ENCODE data around the gene AGPAT1.
"Not testable (repeated sequence)": the region's sequence is repeated elsewhere in the genome, so short reads cannot be mapped to it uniquely, and the experiment has no call there.

AGPAT1 gene, protein sequence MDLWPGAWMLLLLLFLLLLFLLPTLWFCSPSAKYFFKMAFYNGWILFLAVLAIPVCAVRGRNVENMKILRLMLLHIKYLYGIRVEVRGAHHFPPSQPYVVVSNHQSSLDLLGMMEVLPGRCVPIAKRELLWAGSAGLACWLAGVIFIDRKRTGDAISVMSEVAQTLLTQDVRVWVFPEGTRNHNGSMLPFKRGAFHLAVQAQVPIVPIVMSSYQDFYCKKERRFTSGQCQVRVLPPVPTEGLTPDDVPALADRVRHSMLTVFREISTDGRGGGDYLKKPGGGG

DNA sequence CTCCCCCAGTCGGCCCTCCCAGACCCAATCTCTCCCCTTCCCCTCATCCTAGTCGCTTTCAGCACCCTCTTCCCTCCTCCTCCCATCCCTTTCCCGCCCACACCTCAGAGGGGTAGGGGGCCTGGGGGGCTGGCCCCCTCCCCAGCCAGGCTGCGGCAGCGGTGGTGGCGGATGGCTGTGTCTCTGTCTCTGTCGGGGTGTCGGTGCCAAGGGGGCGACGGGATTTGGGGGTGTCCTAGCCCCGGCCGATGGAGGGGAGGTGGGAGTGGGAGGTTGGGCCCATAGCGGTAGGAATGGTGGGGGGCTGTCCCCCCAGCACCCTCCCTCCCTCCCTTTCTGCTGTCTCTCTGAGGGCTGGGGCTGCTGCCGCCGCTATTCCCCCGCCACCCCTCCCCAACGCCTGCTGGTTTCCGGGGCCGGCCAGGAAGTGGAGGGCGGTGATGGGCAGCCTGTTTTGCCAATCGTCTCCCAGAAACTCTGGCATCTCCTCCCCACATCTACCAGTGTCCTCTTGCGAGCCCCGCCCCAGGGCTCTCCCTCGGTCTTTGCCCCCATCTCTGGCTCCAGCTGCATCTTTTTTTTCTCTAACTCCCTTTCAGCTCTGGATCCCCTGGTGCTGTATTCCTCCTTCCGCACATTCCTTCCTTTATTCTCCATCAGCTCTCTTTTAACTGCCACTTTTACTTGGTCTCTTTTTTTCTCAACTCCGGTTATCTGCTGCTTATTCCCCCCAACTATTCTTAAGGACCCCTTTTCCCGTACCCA, at the start of gene AGPAT1:
AGPAT1 (minus strand) TSS at position 374 of the 765 bp plus-strand sequence. CDS start 4,588 bp downstream, outside the sequence.
- DNase-seq (ENCODE audit: insufficient read length, low spot score) = peak; percentile 97
- peak; percentile 84 for FAIRE-seq

DNA sequence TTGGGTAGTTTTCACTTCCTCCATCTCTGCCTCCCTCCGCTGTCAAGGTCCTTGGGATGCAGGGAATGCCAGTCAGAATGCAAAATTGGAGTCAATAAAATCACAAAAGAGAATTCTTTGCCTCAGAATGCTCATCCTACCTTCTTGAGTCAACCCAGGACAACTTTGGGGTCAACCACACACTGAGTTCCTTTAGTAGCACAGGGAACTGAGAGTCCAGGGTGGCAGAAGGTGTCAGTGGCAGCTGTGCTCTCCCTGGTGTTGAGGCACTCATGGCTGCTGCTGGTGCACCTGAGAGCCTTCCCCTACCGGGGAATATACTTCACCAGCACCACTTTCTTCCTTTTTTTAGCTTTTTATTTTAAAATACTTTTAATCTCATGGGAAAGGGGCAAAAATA, 48.8 kb upstream of the AGPAT1 start:
- FAIRE-seq = peak; percentile 49
- DNase-seq (ENCODE audit: insufficient read length, low spot score) = peak; percentile 25

DNA sequence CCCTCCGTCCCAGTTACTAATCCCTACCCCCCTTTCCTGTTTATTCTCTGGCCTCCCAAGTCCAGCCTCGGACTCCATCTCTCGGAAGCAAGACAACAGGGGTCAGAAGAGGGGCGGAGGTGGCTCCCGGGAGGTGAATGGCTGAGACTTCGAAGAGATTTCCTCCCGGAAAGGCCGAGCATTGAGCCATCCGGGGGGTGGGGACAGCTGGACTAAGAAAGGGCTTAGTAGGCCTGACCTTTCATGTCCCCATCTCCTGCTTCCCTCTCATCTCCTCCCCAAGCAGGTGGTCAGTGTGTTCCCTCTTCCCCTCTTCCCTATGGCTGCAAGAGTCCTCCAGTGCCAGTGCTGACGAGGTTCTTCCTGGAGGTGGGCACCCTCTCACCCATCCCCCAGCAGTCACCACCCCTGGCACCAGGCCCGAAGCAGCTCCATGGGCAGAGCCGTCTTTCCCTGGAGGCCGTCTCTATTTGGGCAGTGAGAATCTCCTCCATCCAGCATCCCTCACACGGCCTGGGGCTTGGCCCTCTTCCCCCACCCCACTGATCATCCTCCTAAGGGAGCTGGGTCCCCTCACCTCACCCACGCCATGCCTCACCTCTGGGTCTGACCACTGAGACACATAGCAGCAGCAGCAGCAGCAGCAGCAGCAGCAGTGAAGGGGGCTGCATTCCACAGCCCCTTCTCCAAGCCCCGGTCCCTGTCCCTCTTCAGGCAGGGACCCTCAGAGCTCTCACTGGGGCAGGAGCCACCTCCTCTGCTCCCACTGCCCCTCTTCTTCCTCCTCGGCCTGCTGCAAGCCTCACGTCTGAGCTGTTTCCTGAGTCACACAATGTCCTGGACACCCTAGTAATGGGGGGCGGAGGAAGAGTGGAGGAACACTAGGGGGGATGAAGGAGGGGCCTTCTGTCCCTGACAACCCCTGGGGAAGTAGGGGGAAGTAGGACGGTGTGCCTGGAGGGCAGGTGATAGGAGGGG, 47.7 kb upstream of the AGPAT1 start, which contains the start of gene NOTCH4:
NOTCH4 (minus strand) TSS at position 810 of the 978 bp plus-strand sequence; CDS start at position 671, 139 bp downstream.
- FAIRE-seq = no peak

DNA sequence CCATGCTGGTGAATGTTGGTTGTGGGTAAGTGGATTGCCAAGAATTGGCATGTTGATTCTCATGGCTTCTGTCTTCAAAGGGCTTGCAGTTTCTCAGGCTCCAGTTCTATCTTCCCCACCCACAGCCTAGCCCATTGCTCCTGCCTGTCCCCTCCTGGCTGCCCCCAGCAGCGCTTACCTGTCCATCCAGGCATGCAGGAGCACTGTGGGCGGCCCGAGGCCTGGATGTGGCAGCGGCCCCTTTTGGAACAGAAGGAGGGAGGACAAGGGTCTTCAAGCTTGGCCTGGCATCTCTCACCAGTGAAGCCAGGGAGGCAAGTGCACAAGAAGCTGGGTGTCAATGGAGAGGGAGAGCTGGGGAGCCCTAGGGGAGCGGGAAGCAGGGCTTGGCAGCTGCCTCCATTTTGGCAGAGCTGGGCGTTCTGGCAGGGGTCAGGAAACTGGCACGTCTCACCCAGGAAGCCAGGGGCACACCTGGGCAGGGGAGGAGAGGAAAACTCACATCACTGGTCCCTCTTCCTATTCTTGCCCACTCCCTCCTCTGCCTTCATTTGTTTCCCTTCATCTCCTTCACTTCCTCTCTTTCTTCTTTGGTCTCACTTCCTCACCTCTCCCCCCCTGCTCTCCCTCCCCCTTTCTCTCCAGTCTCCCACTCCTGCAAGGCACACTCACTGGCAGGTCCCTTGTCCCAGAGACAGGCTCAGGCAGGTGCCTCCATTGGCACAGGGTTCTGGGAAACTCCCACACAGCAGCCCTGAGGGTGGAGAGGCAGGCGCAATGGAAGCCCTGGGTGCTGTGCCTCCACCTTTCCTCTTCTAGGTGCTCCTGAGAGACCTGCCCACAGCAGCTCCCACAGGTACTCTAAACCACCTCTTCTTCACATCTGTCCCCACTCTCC, 46.7 kb upstream of the AGPAT1 start:
- DNase-seq (ENCODE audit: insufficient read length, low spot score) (no peak), FAIRE-seq (no peak)

More for the DNA sequence above, 47.7 kb upstream of the AGPAT1 start, which contains the start of gene NOTCH4:
- DNase-seq (ENCODE audit: insufficient read length, low spot score) = no peak

DNA sequence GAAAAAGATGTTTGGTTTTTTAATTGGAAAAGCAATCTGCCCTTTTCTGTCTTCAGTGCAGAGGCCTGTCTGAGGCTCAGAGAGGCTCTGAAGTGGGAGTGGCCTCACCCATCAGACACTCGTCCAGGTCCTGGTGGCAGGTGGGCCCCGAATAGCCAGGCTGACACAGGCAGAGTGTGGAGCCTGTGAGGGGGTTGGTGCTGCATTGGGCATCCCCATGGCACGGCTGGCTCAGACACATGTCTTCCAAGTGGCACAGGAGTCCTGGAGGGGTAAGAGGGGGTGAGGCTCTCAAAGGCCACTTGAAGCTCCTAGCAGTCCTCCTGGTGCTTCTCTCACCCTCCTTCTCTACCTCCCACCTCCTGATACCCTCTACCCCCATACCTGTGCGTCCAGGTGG, 44.1 kb upstream of the AGPAT1 start:
- FAIRE-seq = no peak

DNA sequence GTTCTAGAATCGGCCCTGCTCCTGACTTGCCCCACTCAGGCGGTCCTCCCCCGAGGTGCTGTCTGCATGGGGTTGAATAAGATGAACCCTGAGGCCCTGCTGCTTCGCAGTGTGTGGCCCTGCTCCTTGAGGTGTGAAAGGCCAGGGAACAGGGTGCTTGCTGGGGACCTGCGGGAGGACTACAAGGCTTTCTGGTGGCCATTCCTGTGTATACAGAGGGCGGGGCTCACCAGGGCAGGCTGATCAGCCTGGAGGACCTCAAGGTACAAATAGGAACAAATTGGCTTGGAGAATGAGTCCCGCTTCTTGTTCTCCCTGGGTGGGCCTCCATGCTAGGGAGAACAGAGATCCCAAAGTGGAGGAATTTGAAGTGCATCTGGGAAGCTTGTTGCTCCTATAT, 42.3 kb upstream of the AGPAT1 start:
- FAIRE-seq (no peak), DNase-seq (ENCODE audit: insufficient read length, low spot score) (no peak)

More for the DNA sequence above, 44.1 kb upstream of the AGPAT1 start:
- no peak for DNase-seq (ENCODE audit: insufficient read length, low spot score)

DNA sequence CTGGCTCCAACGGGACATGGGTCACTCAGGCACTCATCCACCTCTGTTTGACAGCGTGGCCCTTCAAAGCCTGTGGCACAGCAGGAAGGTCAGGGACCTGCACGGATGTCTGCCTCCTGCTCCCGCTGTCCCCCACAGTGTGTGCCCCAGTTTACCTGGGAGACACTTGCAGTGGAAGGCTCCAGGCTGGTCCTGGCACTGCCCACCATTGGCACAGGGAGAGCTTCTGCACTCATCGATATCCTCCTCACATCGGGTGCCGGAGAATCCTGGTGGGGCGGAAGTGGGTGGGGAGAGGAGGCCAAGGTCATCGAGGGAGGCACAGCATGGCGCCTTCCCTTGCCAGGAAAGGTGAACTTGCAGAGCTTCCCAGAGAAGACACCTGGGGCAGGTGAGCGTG, 41.1 kb upstream of the AGPAT1 start:
- FAIRE-seq (no peak), DNase-seq (ENCODE audit: insufficient read length, low spot score) (no peak)

DNA sequence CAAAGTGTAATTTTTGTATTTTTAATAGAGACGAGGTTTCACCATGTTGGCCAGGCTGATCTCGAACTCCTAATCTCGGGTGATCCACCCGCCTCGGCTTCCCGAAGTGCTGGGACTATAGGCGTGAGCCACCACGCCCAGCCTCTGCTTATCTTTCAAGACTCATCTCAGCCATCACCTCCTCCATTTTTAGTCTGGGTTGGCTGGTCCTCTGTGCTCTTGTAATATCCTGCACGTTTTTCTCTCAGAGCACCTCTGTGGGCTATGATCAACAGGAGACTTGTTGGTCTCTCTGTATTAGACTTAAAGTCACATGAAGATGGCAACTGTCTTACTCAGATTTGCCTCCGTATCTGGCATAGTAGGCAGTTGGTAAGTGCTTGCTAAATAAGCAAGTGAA, 40.4 kb upstream of the AGPAT1 start:
- FAIRE-seq (no peak), DNase-seq (ENCODE audit: insufficient read length, low spot score) (no peak)

DNA sequence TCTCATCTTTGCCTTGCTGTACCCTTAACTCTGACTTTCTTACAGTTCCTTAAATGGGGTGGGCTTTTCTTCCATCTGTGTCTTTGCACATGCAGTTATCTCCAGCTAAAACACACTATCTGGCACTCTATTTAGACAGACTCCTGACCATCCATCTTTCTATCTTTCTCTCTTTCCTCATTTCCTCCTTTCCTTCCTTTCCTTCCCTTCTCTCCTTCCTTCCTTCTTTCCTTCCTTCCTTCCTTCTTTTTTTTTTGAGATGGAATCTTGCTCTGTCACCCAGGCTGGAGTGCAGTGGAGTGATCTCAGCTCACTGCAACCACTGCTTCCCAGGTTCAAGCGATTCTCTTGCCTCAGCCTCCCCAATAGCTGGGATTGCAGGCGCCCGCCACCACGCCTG, 39.7 kb upstream of the AGPAT1 start:
- no peak for FAIRE-seq

DNA sequence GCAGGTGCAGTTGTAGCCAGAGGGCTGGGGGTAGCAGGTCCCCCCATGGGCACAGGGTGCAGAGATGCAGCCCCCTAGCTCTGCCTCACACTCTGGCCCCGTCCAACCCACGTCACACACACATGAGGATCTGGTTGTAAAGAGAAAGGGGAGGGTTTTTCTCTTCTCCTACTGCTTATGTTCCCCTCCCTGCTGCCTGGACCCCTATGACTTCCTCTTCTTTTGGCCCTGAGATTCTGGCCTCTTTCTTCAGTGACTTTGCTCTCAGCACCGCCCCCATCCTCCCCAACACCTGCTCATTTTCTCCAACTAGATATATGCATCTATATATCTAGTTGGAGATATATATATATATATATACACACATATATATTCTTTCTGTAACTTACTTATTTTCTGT, 38.2 kb upstream of the AGPAT1 start:
- FAIRE-seq (no peak), DNase-seq (ENCODE audit: insufficient read length, low spot score) (no peak)

More for the DNA sequence above, 39.7 kb upstream of the AGPAT1 start:
- no peak for DNase-seq (ENCODE audit: insufficient read length, low spot score)

DNA sequence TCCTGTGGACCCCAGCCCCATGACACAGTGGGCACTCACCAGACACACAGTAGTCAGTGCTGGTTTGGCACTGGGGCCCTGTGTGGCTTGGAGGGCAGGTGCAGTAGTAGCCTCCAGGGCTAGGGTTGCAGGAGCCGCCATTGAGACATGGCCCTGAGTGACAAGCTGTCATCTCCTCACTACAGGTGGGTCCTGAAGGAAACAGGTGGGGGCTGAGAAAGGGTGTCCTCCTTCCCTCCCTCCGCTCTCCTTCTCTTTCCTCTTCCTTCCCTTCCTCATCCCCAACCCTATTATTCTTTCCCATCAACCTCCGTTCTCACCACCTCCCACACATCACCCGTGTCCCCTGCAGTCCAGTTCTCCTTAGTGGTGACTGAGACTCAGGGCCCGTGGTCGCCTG, 37.8 kb upstream of the AGPAT1 start:
- no peak for FAIRE-seq
- DNase-seq (ENCODE audit: insufficient read length, low spot score) = no peak

DNA sequence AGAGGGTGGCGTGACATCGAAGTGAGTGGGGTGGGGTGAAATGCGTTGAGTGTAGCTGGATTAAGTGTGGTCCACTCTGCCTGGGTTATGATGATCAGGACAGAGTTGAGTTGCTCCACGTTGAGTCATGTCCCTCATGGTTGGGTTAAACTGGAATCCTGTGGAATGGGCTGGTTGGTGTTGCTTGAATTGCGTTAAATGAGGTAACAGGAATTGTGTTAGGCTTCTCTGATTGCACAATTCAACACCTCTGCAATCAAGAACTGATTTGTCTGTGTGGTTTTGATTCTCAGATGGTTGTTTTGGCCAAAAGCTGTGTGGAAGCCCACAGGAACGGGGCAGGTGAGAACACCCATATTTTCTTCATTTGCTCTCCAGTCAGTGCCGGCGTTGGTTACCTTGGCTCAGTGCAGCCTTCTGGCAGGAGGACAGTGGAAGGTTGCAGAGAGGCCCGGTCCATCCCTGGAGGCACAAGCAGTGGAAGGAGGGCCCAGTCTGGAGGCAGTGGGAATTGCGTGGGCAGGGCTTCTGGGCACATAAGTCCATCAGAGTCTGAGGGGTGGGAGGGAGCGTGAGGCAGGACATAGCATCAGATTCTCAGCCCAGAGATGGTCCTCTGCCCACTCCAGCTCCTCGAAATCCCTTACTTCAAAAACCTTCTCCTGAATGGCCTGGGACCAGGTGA, 36.3 kb upstream of the AGPAT1 start:
- DNase-seq (ENCODE audit: insufficient read length, low spot score) = no peak
- no peak for FAIRE-seq

DNA sequence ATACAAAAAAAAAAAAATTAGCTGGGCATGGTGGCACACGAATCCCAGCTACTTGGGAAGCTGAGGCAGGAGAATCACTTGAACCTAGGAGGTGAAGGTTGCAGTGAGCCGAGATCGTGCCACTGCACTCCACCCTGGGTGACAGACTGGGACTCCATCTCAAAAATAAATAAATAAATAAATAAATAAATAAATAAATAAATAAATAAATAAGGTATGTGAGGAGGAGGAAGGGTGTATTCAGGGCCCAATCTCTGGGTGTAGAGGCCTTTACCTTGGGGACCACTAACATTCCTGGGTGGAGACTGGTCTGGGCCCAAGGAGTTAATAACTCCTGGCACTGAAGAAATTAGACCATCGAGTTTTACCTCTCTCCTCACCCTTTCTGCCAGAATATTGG, 35.5 kb upstream of the AGPAT1 start:
- DNase-seq (ENCODE audit: insufficient read length, low spot score); FAIRE-seq: not testable (repeated sequence)

DNA sequence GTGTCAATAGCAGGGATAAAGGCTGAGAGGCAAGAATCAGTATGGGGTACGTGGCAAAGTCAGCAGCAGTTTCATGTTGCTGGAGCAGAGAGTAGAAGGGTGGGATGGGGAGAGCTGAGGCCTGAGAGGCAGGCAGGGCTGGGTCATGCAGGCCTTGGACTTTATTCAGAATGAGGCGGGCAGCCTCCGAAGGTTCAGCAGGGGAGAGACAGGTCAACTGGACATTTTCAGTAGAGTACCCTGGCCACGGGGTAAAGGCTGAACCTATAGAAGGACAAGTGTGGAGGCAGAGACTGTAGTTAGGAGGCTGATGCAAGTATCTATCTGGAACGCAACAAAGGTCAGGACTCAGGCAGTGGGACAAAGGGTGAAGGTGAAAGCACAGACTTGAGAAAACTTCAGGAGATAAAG, 34.3 kb upstream of the AGPAT1 start:
- DNase-seq (ENCODE audit: insufficient read length, low spot score) (no peak), FAIRE-seq (no peak)

DNA sequence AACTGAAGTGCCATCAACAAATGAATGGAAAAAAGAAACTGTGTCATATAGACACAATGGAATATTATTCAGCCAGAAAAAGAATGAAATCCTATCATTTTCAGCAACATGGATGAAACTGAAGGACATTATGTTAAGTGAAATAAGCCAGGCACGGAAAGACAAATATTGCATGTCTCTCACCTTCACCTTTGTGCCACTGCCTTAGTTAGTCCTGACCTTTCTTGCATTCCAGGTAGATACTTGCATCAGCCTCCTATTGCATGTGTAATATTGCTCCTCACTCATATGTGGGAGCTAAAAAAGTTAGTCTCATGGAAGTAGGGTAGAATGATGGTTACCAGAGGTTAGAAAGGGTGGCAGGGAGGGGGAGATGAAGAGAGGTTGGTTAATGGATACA, 33.1 kb upstream of the AGPAT1 start:
- DNase-seq (ENCODE audit: insufficient read length, low spot score) (no peak), FAIRE-seq (no peak)

DNA sequence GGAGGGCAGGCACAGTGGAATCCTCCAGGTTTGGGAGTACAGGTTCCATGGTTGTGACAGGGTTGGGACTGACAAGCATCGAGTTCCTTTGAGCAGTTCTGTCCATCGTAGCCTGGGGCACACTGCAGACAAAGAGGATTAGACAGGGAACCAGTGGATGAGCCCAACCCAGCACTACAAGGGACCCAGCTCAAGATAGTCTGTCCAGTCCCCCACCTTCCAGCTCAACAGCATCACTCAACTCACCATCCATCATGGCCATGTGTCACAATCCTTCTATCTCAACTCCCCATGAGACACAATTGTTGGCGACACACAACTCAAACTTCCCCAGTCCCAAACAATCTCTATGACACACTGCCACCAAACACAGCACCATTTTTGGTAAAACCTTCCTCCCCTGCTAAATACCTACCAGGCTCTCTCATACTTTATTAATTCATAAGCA, 28.4 kb upstream of the AGPAT1 start:
- no peak for DNase-seq (ENCODE audit: insufficient read length, low spot score)
- no peak for FAIRE-seq

DNA sequence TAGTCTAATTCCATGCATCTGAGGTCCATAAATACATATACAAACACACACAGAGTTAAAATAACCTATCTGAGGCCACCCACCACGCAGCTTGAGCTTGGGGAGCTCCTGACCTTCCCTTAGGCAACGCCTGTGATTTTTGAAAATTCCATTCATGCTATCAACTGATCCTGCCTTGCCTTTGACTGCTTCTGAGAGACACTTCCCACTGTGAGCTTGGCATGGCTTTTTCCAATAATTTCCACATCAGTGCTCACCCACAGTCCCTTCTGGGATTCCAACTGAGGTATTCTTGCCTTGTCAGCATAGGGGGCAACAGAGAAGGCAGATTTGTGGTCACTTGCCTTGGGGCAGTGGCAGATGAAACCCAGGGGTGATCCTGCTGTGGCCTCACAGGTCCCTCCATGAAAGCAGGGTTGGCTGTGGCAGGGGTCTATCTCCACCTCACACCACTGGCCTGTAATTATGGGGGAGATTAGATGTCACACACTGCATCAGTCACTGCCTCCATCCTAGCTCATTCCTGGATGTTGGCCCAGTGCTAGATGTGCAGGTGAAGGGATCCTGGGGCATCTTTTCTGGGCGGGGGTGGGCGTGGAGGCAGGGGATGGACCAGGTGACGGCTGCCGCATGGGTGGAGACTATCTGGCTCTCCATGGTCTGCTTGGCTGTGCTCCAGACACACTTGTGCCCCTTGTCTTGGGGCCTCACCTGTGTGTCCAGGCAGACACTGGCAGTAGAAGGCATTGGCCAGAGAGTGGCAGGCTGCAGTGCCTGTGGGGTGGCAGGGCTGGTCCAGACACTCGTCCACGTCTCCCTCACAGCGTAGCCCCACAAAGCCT, 27.8 kb upstream of the AGPAT1 start:
- FAIRE-seq = no peak
- no peak for DNase-seq (ENCODE audit: insufficient read length, low spot score)

DNA sequence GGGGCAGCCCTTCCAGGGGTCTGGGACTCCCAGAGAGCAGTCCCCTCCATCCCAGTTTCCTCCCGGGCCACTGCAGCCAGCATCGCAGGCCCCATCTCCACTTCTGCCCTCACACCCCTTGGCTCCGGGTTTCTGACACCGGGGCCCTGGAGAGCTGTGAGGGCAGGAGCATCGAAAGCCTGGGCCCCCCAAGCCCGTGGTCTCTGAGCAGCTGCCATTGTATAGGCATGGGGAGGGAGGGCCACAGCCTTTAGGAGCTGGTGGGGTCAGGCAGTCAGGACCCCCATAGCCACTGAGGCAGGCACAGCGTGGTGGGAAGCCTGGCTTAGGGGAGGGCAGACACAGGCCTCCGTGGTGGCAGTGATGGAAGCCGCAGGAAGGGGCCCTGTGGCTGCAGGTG, 26.3 kb upstream of the AGPAT1 start:
- DNase-seq (ENCODE audit: insufficient read length, low spot score) = no peak
- FAIRE-seq = no peak
